BJ (cell line): Measurements from ENCODE around the gene CCER1. TPM values are rescaled to one million over a fixed set of nuclear protein-coding genes. Genes with fewer than 3 reads are reported as not detected.

ENCODE experiments used
- CTCF ChIA-PET: fragments of 350-600 bp; formaldehyde crosslinking; extraction: SDS; loops from one replicate; lab custom pipeline; 2021; ENCODE audit warnings: antibody characterized with exemption, inconsistent platforms; lab: Yijun Ruan, JAX
- POLR2A ChIA-PET: fragments of 300-600 bp; sonication (Branson Sonifier 250); formaldehyde crosslinking; extraction: SDS; loops from one replicate; lab custom pipeline; 2021; ENCODE audit warnings: antibody characterized with exemption; lab: Charles Lee
- DNase-seq: peaks from one replicate; pipeline ENCODE4 v3.0.0-alpha.2; 2011; ENCODE audit warnings: low read depth
- H3K27me3 ChIP-seq: 2 replicates; pipeline ENCODE4 v1.6.0; 2011; ENCODE audit warnings: low read length; ENCODE audit not compliant: control insufficient read depth, insufficient read depth
- H3K36me3 ChIP-seq: 2 replicates; pipeline ENCODE4 v1.5.1; 2011; ENCODE audit warnings: low read length; ENCODE audit not compliant: control insufficient read depth, insufficient read depth
- H3K4me3 ChIP-seq: 2 replicates; pipeline ENCODE4 v1.5.1; 2011; ENCODE audit warnings: low read depth, mild to moderate bottlenecking, control low read depth, low read length
- polyA plus RNA-seq: library from polyadenylated mRNA; depleted of rRNA; stranded (reverse); fragments of >200 nt; gene quantifications from 2 replicates; pipeline ENCODE4 v1.2.3, GENCODE V29; 2011
- TF ChIP-seq, protein P1 (sequence below): IDR thresholded peaks from 2 replicates; pipeline ENCODE4 v1.5.1; 2011; ENCODE audit warnings: low read depth, mild to moderate bottlenecking, control low read depth, inconsistent platforms, low read length, moderate library complexity; ENCODE audit not compliant: insufficient read depth

The CCER1 gene
- polyA plus RNA-seq, 1 experiment, result not detected

DNA sequence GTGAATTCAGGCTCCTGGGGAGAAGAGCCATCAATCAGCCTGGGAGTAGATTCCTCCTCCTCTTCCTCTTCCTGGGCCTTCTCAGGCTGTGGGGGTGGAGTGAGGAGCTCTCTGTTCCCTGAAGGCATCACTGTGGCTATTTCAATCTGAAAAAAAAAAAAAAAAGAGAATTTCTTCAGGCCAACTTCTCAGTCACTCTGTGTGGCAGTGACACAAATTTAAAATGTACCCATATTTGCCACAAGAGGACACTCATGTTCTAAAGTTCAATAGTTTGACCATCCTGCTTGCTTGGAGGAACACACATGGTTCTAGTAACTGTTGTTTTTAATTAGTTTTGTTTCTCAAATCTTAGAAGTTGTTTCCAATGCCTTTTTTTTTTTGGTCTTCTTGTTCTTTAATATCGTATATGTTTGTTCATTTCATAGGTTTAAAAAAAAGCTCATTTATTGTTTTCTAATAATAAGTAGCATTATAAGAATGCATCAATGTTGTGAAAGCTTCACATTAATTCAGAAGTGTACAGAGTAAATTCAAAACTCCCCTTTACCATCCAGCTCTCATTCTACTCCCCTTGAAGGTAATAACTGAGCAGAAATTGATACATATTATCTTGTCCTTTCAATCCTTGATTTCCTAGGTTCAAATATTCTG is 23.3 kb upstream of the CCER1 start:
- H3K36me3 ChIP-seq, result no peaks in the 10 kb centered on the region
- ChIA-PET CTCF (interaction anchor here (0.6 to 5.6 kb wide), 26 partner anchors 9 to 388 kb away, joined by 3 to 51 read pairs (median 4); partner anchors contain the start of gene DCN), POLR2A (interaction anchor here (0.6 to 0.7 kb wide), 4 partner anchors 133 to 264 kb away, joined by 3 to 8 read pairs (median 4); partner anchors contain the start of gene LUM)
- no peaks in the 10 kb centered on the region for H3K27me3 ChIP-seq
- DNase-seq, result peak; percentile 46
- H3K4me3 ChIP-seq, result no peak overlapping the region
- TF ChIP-seq, protein P1, sequence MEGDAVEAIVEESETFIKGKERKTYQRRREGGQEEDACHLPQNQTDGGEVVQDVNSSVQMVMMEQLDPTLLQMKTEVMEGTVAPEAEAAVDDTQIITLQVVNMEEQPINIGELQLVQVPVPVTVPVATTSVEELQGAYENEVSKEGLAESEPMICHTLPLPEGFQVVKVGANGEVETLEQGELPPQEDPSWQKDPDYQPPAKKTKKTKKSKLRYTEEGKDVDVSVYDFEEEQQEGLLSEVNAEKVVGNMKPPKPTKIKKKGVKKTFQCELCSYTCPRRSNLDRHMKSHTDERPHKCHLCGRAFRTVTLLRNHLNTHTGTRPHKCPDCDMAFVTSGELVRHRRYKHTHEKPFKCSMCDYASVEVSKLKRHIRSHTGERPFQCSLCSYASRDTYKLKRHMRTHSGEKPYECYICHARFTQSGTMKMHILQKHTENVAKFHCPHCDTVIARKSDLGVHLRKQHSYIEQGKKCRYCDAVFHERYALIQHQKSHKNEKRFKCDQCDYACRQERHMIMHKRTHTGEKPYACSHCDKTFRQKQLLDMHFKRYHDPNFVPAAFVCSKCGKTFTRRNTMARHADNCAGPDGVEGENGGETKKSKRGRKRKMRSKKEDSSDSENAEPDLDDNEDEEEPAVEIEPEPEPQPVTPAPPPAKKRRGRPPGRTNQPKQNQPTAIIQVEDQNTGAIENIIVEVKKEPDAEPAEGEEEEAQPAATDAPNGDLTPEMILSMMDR, result peak; percentile 75

DNA sequence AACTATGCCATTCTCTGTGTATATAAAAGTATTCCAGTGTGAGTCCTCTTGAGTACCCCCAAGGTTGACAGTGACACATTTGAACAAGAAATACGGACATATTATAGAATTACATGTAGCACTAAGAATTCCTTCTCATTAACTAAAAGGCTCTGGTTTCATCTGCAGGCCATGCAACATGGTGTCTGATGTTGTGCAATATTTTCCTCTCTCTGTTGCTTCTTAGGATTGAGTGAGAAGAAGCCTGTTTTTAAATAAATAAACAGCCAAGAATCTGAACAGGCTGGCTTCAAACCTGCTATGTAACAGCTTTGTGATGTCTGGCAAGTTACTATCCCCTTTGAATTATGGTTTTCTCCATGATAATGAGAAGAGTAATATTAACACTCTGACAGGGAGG is 22.2 kb upstream of the CCER1 start:
- Histone ChIP-seq H3K4me3 (no peak overlapping the region), H3K36me3 (no peaks in the 10 kb centered on the region), H3K27me3 (no peaks in the 10 kb centered on the region)
- no peak for DNase-seq
- POLR2A ChIA-PET, result no interaction called here
- CTCF ChIA-PET, result interaction anchor here (0.9 to 5.6 kb wide), 12 partner anchors 8 to 389 kb away, joined by 3 to 51 read pairs (median 5); no protein-coding TSS in a partner anchor
- TF ChIP-seq, protein P1, result no peak

- H3K4me3 ChIP-seq, result no peak overlapping the region
- TF ChIP-seq, protein P1, result no peak
- ChIA-PET CTCF (interaction anchor here (0.7 to 1.7 kb wide), 3 partner anchors 12 to 381 kb away, joined by 3 to 7 read pairs (median 4); no protein-coding TSS in a partner anchor), POLR2A (interaction anchor here (0.5 kb wide), 1 partner anchor 127 kb away, joined by 3 read pairs; no protein-coding TSS in a partner anchor)
- peak; percentile 36 for DNase-seq
- no peaks in the 10 kb centered on the region for H3K36me3 ChIP-seq
- H3K27me3 ChIP-seq, result no peaks in the 10 kb centered on the region
These were observed 19.3 kb upstream of the CCER1 start for GRCh38 chr12:90974286-90974685.

- H3K27me3 ChIP-seq, result no peaks in the 10 kb centered on the region
- DNase-seq, result no peak
- ChIA-PET POLR2A (no interaction called here), CTCF (interaction anchor here (2.2 kb wide), 1 partner anchor 11 kb away, joined by 8 read pairs; no protein-coding TSS in a partner anchor)
- H3K36me3 ChIP-seq, result no peaks in the 10 kb centered on the region
- TF ChIP-seq, protein P1, result no peak
- no peak overlapping the region for H3K4me3 ChIP-seq
These were observed 17.2 kb upstream of the CCER1 start for GRCh38 chr12:90972226-90972625.

DNA sequence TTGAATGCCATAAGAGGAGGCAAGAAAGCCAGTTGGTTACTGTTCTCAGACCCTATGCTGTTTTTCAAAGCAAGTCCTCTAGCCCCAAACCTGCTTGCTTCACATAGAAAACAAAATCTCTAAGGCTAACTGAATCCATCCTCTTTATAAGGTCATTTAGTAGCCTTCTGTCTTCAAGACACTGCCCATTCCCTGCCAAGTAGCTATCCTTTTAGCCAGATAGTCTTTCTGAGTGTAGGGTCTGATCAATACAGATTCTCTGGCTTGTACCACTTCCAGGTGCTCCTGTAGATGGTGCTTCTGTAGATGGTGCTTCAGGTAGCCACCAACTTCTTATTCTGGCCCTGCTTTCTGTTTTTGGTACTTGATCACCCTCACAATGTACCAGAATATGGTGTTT is 15.9 kb upstream of the CCER1 start:
- Histone ChIP-seq H3K27me3 (no peaks in the 10 kb centered on the region), H3K36me3 (no peaks in the 10 kb centered on the region), H3K4me3 (no peak overlapping the region)
- no peak for DNase-seq
- CTCF ChIA-PET, result interaction anchor here (0.5 to 2.2 kb wide), 8 partner anchors 9 to 1338 kb away, joined by 3 to 8 read pairs (median 3); no protein-coding TSS in a partner anchor
- POLR2A ChIA-PET, result no interaction called here
- TF ChIP-seq, protein P1, result no peak
